ENCODE measurements around the gene EPB41L4A.
"Not testable (repeated sequence)": the region's sequence is repeated elsewhere in the genome, so short reads cannot be mapped to it uniquely, and the experiment has no call there.

EPB41L4A gene, protein sequence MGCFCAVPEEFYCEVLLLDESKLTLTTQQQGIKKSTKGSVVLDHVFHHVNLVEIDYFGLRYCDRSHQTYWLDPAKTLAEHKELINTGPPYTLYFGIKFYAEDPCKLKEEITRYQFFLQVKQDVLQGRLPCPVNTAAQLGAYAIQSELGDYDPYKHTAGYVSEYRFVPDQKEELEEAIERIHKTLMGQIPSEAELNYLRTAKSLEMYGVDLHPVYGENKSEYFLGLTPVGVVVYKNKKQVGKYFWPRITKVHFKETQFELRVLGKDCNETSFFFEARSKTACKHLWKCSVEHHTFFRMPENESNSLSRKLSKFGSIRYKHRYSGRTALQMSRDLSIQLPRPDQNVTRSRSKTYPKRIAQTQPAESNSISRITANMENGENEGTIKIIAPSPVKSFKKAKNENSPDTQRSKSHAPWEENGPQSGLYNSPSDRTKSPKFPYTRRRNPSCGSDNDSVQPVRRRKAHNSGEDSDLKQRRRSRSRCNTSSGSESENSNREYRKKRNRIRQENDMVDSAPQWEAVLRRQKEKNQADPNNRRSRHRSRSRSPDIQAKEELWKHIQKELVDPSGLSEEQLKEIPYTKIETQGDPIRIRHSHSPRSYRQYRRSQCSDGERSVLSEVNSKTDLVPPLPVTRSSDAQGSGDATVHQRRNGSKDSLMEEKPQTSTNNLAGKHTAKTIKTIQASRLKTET

DNA sequence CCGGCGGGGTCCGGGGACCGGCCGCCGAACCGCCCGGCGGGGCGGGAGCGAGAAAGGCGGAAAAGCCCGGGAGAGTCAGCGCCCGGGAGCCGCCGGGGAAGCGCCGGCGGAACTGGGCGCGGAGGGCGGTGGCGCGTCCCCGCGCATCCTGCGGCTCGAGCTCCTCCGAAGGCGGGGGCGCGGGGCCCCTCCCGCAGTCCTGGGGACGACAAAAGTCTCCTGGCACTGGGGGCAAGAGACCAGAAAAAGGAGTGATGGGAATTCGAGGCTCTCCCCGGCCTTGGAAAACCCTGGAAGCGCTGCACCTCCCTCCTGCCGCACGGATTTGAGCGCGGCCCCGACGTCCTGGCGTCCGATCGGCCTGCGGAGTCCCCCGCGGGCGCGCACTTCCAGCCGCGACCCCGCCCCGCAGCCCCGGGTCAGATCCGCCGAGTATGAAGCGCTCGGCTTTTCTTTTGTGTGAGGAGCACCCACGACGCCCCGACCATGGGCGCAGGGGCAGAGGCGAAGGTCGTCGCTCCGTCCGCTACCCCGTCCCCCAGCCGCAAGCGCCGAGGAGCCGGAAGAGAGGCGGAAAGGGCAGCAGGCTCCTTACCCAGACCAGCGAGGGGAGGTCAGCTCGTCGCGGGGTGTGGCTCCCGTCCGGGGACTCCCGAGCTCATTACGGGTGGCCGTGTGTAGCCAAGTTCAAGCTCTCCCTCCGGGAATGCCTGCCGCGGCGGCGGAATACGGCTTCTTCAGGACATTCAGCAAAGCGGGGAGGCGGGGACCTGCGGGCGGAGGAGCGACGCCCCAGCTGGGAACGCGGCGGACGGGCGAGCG is at the start of gene EPB41L4A:
Gene EPB41L4A, minus strand, starts transcription at position 114 of the 822 bp plus-strand sequence. CDS start 238 bp downstream, outside the sequence.
- no peak for DNase-seq (ENCODE audit: low spot score)

DNA sequence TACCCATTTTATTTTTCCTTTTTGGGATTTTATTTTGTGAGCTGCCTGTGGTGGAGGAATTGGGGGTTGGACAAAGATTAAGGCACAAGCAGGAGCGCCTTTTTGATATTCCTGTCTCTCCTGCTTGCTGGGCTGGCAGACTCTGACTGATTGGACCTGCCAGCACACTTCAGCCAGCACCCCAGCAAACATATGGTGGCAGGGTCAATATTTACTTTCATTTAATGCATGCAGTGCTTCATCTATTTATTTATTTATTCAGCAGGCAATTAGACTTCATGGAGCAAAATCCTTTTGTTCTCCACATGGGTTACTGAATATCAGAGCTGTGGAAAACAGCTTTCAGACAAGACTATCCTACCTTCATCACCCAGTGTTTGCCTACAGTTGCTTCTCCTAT is 48.4 kb upstream of the EPB41L4A start:
- DNase-seq (ENCODE audit: low spot score), result no peak

DNA sequence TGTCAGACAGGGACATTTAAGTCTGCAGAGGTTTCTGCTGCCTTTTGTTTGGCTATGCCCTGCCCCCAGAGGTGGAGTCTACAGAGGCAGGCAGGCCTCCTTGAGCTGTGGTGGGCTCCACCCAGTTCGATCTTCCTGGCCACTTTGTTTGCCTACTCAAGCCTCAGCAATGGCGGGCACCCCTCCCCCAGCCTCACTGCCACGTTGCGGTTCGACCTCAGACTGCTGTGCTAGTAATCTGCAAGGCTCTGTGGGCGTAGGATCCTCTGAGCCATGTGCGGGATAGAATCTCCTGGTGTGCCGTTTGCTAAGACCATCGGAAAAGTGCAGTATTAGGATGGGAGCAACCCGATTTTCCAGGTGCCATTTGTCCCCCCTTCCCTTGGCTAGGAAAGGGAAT is 47.2 kb upstream of the EPB41L4A start:
- DNase-seq (ENCODE audit: low spot score), result not testable (repeated sequence)

DNA sequence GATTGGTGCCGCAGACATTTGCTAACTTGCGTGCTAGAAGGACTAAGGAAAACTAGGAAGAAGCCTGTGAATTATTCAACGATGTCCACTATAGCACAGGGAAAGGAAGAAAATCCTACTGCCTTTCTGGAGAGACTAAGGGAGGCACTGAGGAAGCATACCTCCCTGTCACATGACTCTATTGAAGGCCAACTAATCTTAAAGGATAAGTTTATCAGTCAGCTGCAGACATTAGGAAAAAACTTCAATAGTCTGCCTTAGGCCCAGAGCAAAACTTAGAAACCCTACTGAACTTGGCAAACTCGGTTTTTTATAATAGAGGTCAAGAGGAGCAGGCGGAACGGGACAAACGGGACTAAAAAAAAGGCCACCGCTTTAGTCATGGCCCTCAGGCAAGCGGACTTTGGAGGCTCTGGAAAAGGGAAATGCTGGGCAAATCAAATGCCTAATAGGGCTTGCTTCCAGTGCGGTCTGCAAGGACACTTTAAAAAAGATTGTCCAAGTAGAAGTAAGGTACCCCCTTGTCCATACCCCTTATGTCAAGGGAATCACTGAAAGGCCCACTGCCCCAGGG is 28.2 kb upstream of the EPB41L4A start:
- not testable (repeated sequence) for DNase-seq (ENCODE audit: low spot score)

DNA sequence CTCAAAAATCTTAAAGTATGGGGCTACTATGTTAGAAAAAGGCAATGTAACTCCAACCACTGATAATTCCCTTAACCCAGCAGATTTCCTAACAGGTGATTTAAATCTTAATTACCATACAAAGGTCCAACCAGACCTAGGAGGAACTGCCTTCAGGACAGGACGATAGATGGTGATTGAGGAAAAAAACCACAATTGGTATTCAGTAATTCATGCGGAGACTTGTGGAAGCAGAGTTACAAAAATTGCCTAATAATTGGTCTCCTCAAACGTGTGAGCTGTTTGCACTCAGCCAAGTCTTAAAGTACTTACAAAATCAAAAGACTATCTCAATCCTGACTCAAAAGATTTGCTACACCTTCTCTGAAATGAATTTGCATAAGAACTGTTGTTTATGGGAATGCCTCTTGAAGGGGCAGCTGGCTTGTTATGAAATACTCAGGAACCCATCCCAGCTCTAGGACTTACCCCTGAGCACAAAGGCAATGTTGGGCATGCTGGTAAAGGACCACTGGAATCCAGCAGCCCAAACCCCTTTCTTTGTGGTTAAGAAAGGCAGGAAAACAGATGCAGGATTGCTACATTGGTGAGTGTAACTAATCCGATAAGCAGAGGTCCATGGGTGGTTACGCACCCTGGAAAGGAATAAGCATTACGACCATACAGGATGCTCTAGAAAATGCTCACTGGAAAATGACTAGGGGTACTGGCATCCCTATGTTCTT is 26.7 kb upstream of the EPB41L4A start:
- DNase-seq (ENCODE audit: low spot score), result no peak

DNA sequence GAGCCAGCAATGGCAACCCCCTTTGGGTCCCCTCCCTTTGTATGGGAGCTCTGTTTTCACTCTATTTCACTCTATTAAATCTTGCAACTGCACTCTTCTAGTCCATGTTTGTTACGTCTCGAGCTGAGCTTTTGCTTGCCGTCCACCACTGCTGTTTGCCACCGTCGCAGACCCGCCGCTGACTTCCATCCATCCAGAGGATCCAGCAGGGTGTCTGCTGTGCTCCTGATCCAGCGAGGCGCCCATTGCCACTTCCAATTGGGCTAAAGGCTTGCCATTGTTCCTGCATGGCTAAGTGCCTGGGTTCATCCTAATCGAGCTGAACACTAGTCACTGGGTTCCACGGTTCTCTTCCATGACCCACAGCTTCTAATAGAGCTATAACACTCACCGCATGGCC is 24.9 kb upstream of the EPB41L4A start:
- not testable (repeated sequence) for DNase-seq (ENCODE audit: low spot score)

DNA sequence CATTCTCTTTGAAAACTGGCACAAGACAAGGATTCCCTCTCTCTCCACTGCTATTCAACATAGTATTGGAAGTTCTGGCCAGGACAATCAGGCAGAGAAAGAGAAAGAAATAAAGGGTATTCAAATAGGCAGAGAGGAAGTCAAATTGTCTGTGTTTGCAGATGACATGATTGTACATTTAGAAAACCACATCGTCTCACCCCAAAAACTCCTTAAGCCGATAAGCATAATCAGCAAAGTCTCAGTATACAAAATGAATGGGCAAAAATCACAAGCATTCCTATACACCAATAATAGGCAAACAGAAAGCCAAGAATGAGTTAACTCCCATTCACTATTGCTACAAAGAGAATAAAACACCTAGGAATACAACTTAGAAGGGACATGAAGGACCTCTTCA is 21.0 kb upstream of the EPB41L4A start:
- no peak for DNase-seq (ENCODE audit: low spot score)

DNA sequence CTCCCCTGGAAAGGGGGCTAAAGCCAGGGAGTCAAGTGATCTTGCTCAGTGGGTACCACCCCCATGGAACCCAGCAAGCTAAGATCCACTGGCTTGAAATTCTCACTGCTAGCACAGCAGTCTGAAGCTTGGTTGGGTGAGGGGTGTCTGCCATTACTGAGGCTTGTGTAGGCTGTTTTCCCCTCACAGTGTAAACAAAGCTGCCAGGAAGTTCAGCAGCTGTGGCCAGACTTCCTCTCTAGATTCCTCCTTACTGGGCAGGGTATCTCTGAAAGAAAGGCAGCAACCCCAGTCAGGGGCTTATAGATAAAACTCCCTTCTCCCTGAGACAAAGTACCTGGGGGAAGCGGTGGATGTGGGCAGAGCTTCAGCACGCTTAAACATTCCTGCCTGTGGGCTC is 17.1 kb upstream of the EPB41L4A start:
- DNase-seq (ENCODE audit: low spot score), result no peak

DNA sequence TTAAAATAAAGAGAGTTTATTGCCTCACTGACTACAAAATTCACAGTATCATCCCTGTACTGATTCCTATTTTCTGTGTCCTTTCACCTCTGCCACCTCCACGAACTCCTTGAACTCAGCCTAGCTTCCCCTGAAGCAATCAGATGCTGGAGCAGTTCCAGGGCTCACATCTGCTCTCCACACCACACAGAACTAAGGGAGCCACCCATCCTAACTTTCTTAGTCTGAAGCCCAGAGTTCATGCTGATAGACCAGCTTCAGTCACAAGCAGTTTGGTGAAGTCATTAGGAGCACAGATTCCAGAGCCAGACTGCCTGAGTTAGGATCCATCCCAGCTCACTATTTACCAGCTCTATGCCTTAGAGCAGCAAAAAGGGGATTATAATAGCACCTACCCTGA is 15.6 kb upstream of the EPB41L4A start:
- no peak for DNase-seq (ENCODE audit: low spot score)

DNA sequence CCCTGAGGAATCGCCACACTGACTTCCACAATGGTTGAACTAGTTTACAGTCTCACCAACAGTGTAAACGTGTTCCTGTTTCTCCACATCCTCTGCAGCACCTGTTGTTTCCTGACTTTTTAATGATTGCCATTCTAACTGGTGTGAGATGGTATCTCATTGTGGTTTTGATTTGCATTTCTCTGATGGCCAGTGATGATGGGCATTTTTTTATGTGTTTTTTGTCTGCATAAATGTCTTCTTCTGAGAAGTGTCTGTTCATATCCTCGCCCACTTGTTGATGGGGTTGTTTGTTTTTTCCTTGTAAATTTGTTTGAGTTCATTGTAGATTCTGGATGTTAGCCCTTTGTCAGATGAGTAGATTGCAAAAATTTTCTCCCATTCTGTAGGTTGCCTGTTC is 7.1 kb upstream of the EPB41L4A start:
- not testable (repeated sequence) for DNase-seq (ENCODE audit: low spot score)

DNA sequence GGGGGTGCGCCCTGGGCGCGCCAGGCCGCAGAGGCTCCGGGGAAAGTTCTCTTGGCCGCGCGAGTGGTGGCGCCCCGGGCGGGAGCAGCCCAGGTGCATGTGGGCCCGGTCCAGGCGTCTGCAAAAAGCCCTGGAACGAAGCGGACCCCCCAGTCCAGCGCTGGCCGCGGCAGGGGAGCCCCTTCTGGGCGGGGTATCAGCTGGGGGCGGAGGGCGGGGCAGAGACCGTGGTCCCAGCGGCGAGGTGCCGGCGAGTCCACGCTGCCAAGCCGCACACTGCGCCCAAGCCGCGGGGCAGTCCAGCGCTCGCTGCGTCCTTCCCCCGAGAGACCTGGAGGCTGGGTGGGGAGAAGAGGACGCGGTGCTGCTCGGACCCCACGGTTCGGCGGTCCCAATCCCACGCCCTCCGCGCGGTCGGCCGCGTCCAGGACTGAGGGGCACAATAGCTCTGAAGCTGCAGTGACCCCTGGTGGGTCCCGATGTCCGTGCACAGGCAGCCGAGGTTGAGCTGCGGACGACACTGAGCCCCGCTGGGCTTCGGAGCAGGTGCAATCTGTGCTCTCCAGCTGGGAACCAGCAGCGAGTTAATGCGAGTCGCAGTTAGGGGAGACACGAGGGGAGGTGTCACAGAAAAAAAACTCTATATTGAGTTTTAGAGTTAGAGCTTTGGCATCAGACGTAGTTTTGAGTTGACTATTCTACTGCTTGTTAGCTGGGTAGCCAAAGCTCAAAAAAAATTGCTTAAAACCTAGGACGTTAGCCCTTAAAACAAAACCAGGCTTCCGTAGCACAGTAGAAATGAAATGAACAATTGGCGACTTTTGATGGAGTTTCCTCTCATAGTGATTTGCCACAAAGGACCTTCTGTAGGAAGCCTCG is 1.1 kb upstream of the EPB41L4A start:
- DNase-seq (ENCODE audit: low spot score), result no peak

DNA sequence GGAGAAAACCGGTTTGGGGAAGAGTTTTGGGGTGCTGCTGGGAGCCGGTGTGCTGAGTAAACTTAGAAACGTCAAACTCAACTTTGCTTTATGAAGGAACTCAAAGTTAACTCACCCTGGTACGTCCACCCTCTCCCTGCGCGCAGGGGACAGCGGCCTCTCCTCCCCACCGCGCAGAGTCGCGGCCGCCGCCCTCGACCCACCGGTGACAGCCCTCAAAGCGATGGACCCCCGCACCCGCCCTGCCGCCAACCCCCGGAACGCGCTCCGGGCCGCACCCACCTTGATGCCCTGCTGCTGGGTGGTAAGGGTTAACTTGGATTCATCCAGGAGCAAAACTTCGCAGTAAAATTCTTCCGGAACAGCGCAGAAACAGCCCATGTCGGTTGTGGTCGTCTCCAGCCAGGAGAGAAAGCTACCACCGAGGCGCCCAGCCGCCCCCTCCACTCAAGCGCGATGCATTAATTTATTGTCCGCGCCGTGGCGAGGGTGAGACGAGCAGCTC is 366 bp downstream of the EPB41L4A start:
- no peak for DNase-seq (ENCODE audit: low spot score)

DNA sequence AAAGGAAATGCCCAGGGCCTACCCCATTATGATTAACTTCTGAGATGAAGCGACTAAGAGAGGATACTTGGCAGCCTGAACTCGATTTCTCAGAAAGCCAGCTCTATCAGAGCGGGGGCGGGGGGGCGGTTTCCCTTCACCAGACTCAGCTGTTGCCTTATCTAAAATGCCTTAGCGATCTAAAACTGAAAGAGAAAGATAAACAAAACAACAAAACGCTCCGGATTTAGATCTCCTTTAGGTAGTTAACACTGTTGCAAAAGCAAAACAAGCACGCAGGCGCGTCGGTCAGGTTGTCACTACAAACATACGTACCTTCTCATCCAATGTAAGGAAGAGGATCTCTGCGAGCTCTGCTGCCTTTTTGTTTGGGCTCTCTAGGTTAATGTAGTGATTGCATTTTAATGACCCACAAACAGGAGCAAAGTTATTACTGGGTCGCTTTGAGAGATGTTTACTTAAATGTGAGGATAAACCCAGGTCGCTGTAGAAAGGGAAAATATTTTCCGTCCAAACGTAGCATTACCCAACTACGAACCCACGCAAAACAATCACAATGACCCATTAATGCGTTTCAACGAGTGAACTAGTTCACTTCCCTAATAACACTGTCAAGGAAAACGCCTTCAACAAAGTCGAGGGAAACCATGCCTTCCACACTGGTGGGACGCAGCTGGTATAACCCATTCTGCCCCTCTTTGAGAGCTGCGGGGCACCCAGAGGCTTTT is 982 bp downstream of the EPB41L4A start:
- DNase-seq (ENCODE audit: low spot score), result no peak

DNA sequence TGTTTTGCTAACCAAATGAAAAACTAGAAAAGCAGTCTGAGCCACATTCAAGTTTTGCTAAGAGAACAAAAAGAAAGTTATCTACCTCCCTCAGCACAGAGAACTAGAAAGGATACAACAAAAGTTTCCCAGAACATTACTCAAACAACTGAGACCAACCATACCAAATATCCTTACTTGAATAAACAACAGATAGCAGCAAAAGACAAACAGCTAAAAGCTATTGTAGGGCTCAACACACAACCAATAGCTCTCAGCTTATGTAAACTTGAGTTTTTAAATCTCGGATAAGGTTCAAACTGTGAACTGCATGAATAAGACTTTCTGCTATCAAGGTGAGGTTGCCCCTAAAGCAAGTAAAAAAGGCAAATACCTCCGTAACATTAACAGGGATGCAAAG is 3.5 kb downstream of the EPB41L4A start:
- DNase-seq (ENCODE audit: low spot score), result no peak

DNA sequence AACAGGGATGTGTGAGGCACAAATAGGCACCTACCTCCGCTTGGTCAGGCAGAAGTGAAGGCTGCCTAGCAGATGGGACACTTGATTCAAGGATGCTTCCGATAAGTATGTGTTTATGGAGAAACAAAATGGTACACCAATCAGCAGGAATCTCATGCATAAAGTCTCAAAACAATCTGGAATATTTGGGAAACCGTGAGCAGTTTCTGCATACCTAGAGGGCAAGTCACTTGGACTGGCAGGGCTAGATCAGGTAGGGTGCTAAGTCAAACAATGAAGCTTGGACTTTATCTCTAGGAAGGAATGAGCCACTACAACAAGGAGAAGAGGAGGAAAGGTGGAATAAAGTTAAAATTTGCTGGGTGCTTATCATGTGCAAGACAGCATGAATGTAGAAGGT is 5.5 kb downstream of the EPB41L4A start:
- DNase-seq (ENCODE audit: low spot score), result no peak

DNA sequence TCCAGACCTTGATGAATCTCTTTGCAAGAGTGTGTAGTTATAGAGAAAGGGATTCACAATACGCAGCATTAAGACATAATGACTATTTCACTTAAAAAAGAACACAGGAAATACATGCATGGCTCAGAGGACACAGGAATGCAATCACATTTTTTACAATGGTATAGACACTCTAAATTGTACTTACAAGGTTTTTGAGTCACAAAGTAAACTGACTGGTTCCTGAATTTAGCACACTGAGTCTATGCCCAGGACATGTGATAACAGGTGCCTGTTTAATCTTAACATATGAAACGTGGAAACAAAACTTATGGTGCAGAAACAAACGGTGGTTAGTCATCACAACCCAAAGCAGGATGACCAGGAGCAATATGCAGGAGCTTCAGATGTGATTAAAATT is 6.7 kb downstream of the EPB41L4A start:
- DNase-seq (ENCODE audit: low spot score), result no peak

DNA sequence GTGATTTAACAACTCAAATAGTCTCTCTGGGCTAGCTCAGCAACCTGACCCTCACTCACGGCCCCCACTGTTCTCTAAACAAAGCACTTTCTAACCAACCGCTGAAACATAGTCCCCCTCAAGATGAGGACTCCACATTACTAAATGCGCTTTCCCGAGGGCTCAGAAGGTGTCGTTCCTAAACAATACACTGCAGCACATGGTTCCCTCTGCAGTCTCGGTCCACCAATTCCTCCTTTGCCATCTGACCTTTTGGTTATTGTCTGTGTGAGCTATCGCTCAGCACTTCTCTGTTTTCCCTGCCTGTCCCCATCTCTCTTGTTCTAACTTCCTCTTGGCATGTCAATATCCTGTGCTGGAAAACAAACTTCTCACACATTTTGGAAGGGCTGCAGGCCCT is 7.2 kb downstream of the EPB41L4A start:
- no peak for DNase-seq (ENCODE audit: low spot score)

DNA sequence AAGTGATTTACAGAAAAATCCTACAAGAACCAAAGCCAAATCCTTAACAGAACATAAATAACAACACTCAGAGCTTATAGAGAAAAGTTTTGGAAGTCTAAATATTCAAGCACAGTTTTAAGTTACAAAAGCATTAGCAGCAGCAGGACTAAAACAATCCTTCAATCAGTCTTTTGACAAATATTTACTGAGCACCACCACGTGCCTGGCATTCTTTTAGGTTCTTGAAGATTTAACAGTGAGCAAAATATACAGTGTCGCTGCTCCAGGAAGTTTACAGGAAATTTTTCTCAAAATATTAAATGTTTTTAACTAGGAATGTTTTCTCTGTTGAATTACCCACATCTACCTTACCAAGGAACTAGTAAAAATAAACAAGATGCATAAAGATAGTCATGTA is 11.4 kb downstream of the EPB41L4A start:
- no peak for DNase-seq (ENCODE audit: low spot score)

DNA sequence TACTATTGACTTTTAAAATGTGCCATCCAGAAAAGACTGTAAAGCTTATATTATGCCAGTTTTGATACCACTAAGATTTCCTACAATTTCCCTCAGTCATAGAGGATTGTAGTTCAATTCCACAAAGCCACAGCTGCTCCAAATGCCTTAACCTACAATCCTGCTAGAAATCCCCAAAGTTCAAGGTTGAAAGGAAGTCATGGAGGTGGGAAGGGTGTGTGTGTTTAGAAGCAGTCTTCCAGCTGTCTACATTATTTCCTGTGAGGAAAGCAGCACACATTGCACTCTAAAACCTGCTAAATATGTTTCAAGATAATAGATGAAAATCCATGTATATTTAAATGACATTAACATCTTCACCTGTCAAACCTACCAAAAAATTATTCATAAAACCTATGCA is 11.8 kb downstream of the EPB41L4A start:
- no peak for DNase-seq (ENCODE audit: low spot score)

DNA sequence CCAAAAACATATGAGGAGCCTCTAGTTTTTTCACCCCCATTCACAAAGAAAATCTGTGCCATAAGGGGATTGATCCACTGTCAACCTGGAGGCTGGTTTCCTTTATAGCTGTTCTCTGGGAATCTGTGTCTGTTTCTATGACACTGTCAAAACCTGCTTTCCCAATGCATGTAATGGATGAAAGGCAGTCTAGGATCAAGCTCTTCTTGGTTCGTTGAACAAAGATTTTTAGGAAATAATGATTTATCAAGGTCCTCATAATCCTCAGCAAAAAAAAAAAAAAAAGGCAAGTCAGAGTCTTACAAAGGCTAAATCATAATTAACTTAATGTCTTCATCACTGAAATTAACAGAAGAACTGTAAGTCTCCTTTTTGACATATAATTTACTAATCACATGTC is 16.0 kb downstream of the EPB41L4A start:
- DNase-seq (ENCODE audit: low spot score), result no peak

All from RKO (cell line).